ENCODE measurements around the gene PMEPA1. TPM values are rescaled to one million over a fixed set of nuclear protein-coding genes. Genes with fewer than 3 reads are reported as not detected.

PMEPA1 gene
- total and polyA plus RNA-seq, 2 donors (not counting 3 experiments of a cell fraction or from before 2014, with no cell fraction given) = 31.6 to 33.2 TPM

- no peaks in the 10 kb centered on the region for H3K9me1 ChIP-seq (replicated peaks; ENCODE audit: control insufficient read depth, extremely low read depth, insufficient read depth, low read length)
- no peak overlapping the region for H3K27ac ChIP-seq (ENCODE audit: insufficient read depth, low read depth, low read length)
- no peak for DNase-seq (ENCODE audit: low read depth, low spot score)
- no peak overlapping the region for H3K4me2 ChIP-seq (ENCODE audit: insufficient read depth, low read length)
- intact Hi-C loops (cut with micrococcal nuclease) (no loop called here), dilution Hi-C loops (cut with MboI; ENCODE audit: extremely low pct_ligation_motif_present, low sequenced_read_pairs) (no loop called here)
- H3K4me3 ChIP-seq (replicated peaks in 1 of 3; ENCODE audit: insufficient read depth in 1 of 3, low read depth in 1 of 3, low read length in 3 of 3) = no peak overlapping the region
- H4K20me1 ChIP-seq (replicated peaks; ENCODE audit: control insufficient read depth, extremely low read depth, insufficient read depth, low read length) = no peaks in the 10 kb centered on the region
- no peaks in the 10 kb centered on the region for H3K36me3 ChIP-seq (ENCODE audit: control insufficient read depth in 2 of 2, extremely low read depth in 1 of 2, insufficient read depth in 2 of 2, low read length in 2 of 2)
- H3K79me2 ChIP-seq (ENCODE audit: control insufficient read depth, insufficient read depth, low read length) = peaks cover 47% of the 10 kb centered on the region
- H3K27me3 ChIP-seq (ENCODE audit: control insufficient read depth in 2 of 2, insufficient read depth in 2 of 2, low read length in 2 of 2) = no peaks in the 10 kb centered on the region
- ChIA-PET CTCF (interaction anchor here (2.3 kb wide), 1 partner anchor 410 kb away, joined by 5 read pairs; no protein-coding TSS in a partner anchor), POLR2A (no interaction called here)
- TF ChIP-seq CTCF (IDR thresholded peaks at IDR 0.05; ENCODE audit: extremely low read depth in 1 of 2, insufficient read depth in 1 of 2, low read depth in 1 of 2, low read length in 2 of 2) (no peak), JUN (IDR thresholded peaks at IDR 0.05; ENCODE audit: borderline replicate concordance, insufficient read depth, insufficient read length, low read depth) (no peak), MYC (IDR thresholded peaks at IDR 0.05; ENCODE audit: low read depth, low read length) (no peak), MAX (IDR thresholded peaks at IDR 0.05; ENCODE audit: insufficient read depth, insufficient read length) (no peak), FOS (IDR thresholded peaks at IDR 0.05; ENCODE audit: borderline replicate concordance, insufficient read depth, low read length) (no peak), EZH2 (IDR thresholded peaks at IDR 0.05; ENCODE audit: borderline replicate concordance, low read depth, low read length, severe bottlenecking) (no peak), GATA2 (IDR thresholded peaks at IDR 0.05; ENCODE audit: insufficient read depth, insufficient read length, low read depth, low read length) (no peak), POLR2A (IDR thresholded peaks at IDR 0.05; ENCODE audit: low read depth, low read length) (no peak), POLR2AphosphoS5 (IDR thresholded peaks at IDR 0.05; ENCODE audit: insufficient read depth, low read depth, low read length) (no peak)
- no peak overlapping the region for H3K9ac ChIP-seq (replicated peaks; ENCODE audit: extremely low read depth, insufficient read depth, low read length)
- no TSS peak for BruUV-seq (replicated peaks)
- H3K4me1 ChIP-seq (ENCODE audit: control insufficient read depth, extremely low read depth, insufficient read depth, low read length) = peaks cover 7% of the 10 kb centered on the region
- no peak for FAIRE-seq
- no peaks in the 10 kb centered on the region for H3K9me3 ChIP-seq (replicated peaks; ENCODE audit: control insufficient read depth, insufficient read depth, low read length)
- H2AFZ ChIP-seq (ENCODE audit: low read depth, low read length) = no peak overlapping the region
Observed at GRCh38 chr20:57676589-57677583, 32.9 kb downstream of the PMEPA1 start.

Data from endothelial cell of umbilical vein (primary cell).